Psoas muscle (tissue), 8 donors: ENCODE measurements around the gene PLD6. TPM values are rescaled to one million over a fixed set of nuclear protein-coding genes. Genes with fewer than 3 reads are reported as not detected.

Source experiments
- ATAC-seq, 4 donors: fragments of 200-7000 bp; cut with Tn5 transposase; one replicate each; pipeline ENCODE4 v1.9.1; 2020; ENCODE audit warnings: moderate library complexity in 3 of 4, mild to moderate bottlenecking in 2 of 4
- DNase-seq, 2 donors: peaks; one replicate each; pipeline ENCODE4 v3.0.0-alpha.2; 2020
- H3K27ac ChIP-seq: fragments of 200-600 bp; one replicate; pipeline ENCODE4 v1.8.0; 2022
- H3K27me3 ChIP-seq, 3 donors: fragments of 200-600 bp in 1 of 3; one replicate each; pipeline versions ENCODE4 v1.6.1 to v1.8.0; 2013 to 2022; ENCODE audit warnings: low read length in 2 of 3, mild to moderate bottlenecking in 2 of 3, moderate library complexity in 1 of 3; ENCODE audit not compliant: insufficient read depth in 3 of 3
- H3K36me3 ChIP-seq, 2 donors: fragments of 200-600 bp in 1 of 2; one replicate each; pipeline versions ENCODE4 v1.6.1 to v1.8.0; 2013 to 2022; ENCODE audit warnings: low read depth in 1 of 2, mild to moderate bottlenecking in 1 of 2, moderate library complexity in 1 of 2; ENCODE audit not compliant: insufficient read depth in 1 of 2
- H3K4me1 ChIP-seq: fragments of 200-600 bp; one replicate; pipeline ENCODE4 v1.8.0; 2022
- H3K4me3 ChIP-seq: fragments of 200-600 bp; one replicate; pipeline ENCODE4 v1.8.0; 2022; ENCODE audit warnings: mild to moderate bottlenecking
- H3K9me3 ChIP-seq: fragments of 200-600 bp; one replicate; pipeline ENCODE4 v1.8.0; 2022
- WGBS, 3 donors: extraction: QIAGEN DNeasy Blood & Tissue Kit; methylation state at CpG; one replicate each; pipeline versions ENCODE4 v1.1.6 to v1.1.7; 2013; 5-methylcytosine and 5-hydroxymethylcytosine counted together
- intact Hi-C, 2 donors: fragments of 100-400 bp; cut with DNase I; formaldehyde crosslinking; loops; one replicate each; pipeline versions ENCODE4 v1.11.0 to v1.14.2; 2022
- polyA plus RNA-seq, 3 donors: library from polyadenylated mRNA; stranded (reverse); fragments of 200-250 nt; gene quantifications; one replicate each; pipeline ENCODE4 v1.2.3, GENCODE V29; 2013
- total RNA-seq, 4 donors: library from RNA; stranded (reverse); fragmentation: NEBNext Ultra II Directional in 2 of 4; extraction: Animal tissue kit (Norgen Biotek cat#: 25700) in 2 of 4; gene quantifications; one replicate each; pipeline versions ENCODE4 v1.2.1 to v1.2.4, GENCODE V29; 2021 to 2023
- TF ChIP-seq, protein P1 (sequence below): fragments of 200-600 bp; IDR thresholded peaks from one replicate; pipeline ENCODE4 v1.8.0; 2022; ENCODE audit warnings: antibody characterized with exemption
- donor health status: healthy with polysubstance abuse.
- donor health status: DM: no; HTN: no; CAD: no; lungs with moderate emphysema.
- donor health status: Bipolar disorder and iron deficiency.
- donor health status: healthy.
- donor health status: DM: yes; HTN: yes; CAD: no.
- donor health status: DM: no; HTN: no; CAD: no.
- donor health status: DM: no; HTN: no; CAD: no.
- donor health status: DM: yes; HTN: yes; CAD: no.

PLD6 gene
- total and polyA plus RNA-seq, 7 donors: 0.84 to 5.4 (median 2.5) TPM

DNA sequence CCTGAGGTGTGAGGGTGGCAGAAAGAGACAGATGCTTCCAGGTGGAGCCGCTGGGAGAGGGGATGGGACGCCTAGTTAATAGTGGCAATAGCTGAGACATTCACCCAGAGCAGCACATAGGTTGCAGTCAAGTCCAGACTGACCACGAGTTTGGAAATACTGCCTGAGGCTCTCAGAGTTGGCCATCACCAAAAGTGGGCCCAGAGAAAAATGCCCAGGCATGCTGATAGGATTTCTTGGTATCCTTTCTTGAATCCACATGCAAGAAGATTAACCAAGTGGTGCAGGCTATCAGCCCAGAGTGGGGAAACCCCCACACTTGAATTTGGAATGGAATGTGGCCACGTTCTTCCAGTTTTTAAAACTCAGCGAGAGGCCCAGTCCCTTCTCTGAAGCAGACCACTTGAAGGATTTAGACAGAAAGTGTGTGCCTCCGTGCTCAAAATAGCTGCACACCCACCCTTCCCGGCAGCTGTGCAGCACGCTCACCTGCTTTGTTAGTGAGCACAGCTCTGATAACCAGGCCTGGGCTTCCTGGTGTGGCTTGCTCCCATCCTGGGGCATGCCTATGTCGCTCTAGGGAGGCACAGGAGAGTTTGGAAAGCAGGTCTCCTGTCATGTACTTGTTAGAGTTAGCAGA lies 35.7 kb downstream of the PLD6 start:
- DNase-seq (no peak), ATAC-seq (no peak)
- Histone ChIP-seq H3K9me3 (no peaks in the 10 kb centered on the region), H3K4me1 (peaks cover 4% of the 10 kb centered on the region), H3K36me3 (peaks cover 14 to 100% of the 10 kb centered on the region in 2 donors), H3K4me3 (no peak overlapping the region), H3K27ac (no peak overlapping the region), H3K27me3 (no peaks in the 10 kb centered on the region)
- TF ChIP-seq, protein P1, sequence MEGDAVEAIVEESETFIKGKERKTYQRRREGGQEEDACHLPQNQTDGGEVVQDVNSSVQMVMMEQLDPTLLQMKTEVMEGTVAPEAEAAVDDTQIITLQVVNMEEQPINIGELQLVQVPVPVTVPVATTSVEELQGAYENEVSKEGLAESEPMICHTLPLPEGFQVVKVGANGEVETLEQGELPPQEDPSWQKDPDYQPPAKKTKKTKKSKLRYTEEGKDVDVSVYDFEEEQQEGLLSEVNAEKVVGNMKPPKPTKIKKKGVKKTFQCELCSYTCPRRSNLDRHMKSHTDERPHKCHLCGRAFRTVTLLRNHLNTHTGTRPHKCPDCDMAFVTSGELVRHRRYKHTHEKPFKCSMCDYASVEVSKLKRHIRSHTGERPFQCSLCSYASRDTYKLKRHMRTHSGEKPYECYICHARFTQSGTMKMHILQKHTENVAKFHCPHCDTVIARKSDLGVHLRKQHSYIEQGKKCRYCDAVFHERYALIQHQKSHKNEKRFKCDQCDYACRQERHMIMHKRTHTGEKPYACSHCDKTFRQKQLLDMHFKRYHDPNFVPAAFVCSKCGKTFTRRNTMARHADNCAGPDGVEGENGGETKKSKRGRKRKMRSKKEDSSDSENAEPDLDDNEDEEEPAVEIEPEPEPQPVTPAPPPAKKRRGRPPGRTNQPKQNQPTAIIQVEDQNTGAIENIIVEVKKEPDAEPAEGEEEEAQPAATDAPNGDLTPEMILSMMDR: no peak
- 75 to 81% (median 75%) methylated on average over 9 of the region's 9 CpGs for WGBS, 3 donors
- intact Hi-C loops: no loop called here

DNA sequence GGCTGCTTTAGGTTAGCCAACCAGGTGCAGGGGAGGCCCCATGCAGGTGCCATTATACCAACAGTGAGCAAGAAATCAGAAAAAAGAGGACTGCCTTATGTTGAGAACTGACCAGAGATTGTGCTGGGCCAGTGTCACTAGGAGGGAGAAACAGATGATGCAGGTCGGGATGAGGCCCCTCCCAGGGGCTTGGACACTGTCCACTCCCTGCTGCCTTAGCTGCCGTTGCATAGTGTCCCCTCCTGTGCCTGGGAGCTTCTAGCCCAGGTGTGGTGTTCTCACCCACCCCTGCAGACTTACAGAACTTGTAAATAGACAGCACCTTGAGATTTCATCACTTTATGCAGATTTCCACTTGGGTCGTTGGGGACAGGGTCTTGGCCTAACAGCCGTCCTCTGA lies 36.7 kb downstream of the PLD6 start:
- H3K27me3 ChIP-seq: no peaks in the 10 kb centered on the region
- no peaks in the 10 kb centered on the region for H3K9me3 ChIP-seq
- H3K27ac ChIP-seq: no peak overlapping the region
- intact Hi-C loops: loop anchor here in 1 of 2 donors (10.0 kb wide), 1 partner anchor 65 kb away; no protein-coding TSS in a partner anchor
- no peak for DNase-seq
- TF ChIP-seq, protein P1: no peak
- WGBS, 3 donors: 81 to 95% (median 85%) methylated on average over 4 of the region's 4 CpGs
- H3K4me3 ChIP-seq: no peak overlapping the region
- H3K4me1 ChIP-seq: peaks cover 4% of the 10 kb centered on the region
- no peak for ATAC-seq
- H3K36me3 ChIP-seq: peaks cover 14 to 100% of the 10 kb centered on the region in 2 donors

DNA sequence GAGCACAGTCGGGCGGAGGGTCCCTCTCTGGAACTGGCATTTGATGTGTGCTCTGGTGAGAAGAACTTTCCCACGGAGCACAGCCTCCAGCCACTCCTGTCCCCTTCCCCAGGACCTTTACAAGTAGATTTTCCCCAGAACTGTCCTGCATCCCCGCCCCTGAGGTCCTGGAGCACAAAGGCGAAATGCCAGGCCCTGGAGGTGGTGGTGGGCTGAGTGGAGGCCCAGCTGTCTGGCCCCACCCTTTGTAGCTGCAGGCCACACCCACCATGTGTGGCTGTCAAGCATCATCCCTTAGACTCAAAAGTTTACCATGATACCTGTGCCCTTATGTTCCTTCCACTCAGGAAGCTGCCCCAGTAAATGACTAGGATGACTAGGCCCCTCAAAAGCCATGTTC lies 37.7 kb downstream of the PLD6 start:
- H3K4me1 ChIP-seq: peaks cover 4% of the 10 kb centered on the region
- H3K27me3 ChIP-seq: no peaks in the 10 kb centered on the region
- no peak for DNase-seq
- H3K9me3 ChIP-seq: no peaks in the 10 kb centered on the region
- no peak overlapping the region for H3K27ac ChIP-seq
- peaks cover 5 to 100% of the 10 kb centered on the region in 2 donors for H3K36me3 ChIP-seq
- intact Hi-C loops: loop anchor here in 1 of 2 donors (10.0 kb wide), 1 partner anchor 64 kb away; no protein-coding TSS in a partner anchor
- ATAC-seq: no peak
- TF ChIP-seq, protein P1: no peak
- H3K4me3 ChIP-seq: no peak overlapping the region
- 86 to 92% (median 89%) methylated on average over 5 of the region's 5 CpGs for WGBS, 3 donors

DNA sequence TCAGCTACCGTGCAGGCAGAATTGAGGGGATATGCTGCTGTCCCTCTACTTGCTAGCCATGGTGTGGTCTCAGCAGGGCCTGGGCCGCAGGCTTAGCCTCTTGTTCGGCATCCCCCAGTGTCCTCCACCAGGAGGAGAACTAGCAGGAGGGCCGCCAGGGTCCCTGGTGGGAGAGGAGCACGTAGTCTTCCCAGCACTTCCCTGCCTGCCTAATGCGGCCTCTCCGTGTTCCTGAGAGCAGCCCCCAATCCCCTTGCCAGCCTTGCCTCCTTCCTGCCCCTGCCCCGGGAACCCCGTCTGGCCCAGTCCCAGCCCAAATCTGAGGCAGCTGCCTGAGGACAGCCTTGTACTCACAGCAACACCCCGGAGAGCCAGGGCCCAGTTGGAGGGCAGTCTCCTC lies 38.1 kb downstream of the PLD6 start:
- Histone ChIP-seq H3K27ac (no peak overlapping the region), H3K27me3 (no peaks in the 10 kb centered on the region), H3K36me3 (peaks cover 5 to 100% of the 10 kb centered on the region in 2 donors), H3K9me3 (no peaks in the 10 kb centered on the region), H3K4me1 (peaks cover 4% of the 10 kb centered on the region), H3K4me3 (no peak overlapping the region)
- DNase-seq: peak in 1 of 2 donors; percentile 46
- intact Hi-C loops: loop anchor here in 1 of 2 donors (10.0 kb wide), 1 partner anchor 63 kb away; no protein-coding TSS in a partner anchor
- TF ChIP-seq, protein P1: no peak
- 88 to 96% (median 90%) methylated on average over 10 of the region's 10 CpGs for WGBS, 3 donors
- ATAC-seq: no peak
